ENCODE data around the gene CRABP1.

Gene CRABP1

GRCh38 chr15:78340231-78341056 lies at the start of gene CRABP1:
Gene CRABP1, plus strand, starts transcription at chr15:78340353. Its CDS starts 76 bp downstream, at chr15:78340429.
- DNase-seq (ENCODE audit: low read depth, low spot score), result no peak
- H3K4me3 ChIP-seq (ENCODE audit: low read depth, low read length), result no peak within 1 kb of the TSS
- no peak for TF ChIP-seq CTCF (IDR thresholded peaks at IDR 0.05; ENCODE audit: low read depth, low read length)
- in situ Hi-C loops (cut with HindIII; ENCODE audit: low sequenced_read_pairs), result no loop called here

DNA sequence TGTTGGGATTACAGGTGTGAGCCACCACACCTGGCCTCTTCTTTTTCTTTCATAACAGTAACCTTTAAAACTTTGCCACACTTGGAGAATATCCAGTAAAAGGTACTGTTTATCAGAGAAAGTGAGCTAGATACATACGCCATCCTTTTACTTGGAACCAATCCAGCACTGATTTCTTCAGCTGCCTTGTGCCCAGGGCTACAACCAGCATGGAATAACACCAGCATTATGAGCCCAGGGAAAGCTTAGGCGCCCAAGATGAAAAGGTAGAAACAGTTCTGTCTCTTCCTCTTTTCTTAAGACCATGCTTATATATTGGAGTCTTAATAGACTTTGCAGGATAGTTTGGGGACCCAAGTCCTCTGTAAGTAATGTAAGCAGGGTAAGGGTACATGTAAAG lies 49.1 kb upstream of the CRABP1 start:
- DNase-seq (ENCODE audit: low read depth, low spot score), result no peak
- TF ChIP-seq CTCF (IDR thresholded peaks at IDR 0.05; ENCODE audit: low read depth, low read length), result no peak
- no peak overlapping the region for H3K4me3 ChIP-seq (ENCODE audit: low read depth, low read length)
- in situ Hi-C loops (cut with HindIII; ENCODE audit: low sequenced_read_pairs), result no loop called here

DNA sequence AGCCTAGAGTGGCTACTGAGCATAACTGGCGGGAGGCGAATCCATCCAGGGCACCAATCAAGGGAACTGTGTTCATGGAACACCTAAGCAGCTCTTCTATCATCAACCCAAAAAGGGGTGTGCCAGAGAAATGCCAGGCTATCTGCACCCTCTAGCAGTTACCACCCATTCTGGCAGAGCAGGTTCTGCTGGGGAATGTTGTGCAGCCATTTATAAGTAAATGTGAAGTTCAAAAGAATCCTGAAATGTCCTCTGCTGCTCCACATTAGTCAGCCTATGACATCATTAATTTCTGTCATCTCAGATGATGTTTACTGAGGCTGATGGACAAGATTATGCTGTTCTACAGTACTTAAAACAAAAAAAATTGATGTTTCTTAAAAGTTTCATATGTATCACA lies 48.5 kb upstream of the CRABP1 start:
- TF ChIP-seq CTCF (IDR thresholded peaks at IDR 0.05; ENCODE audit: low read depth, low read length), result no peak
- in situ Hi-C loops (cut with HindIII; ENCODE audit: low sequenced_read_pairs), result no loop called here
- H3K4me3 ChIP-seq (ENCODE audit: low read depth, low read length), result no peak overlapping the region
- DNase-seq (ENCODE audit: low read depth, low spot score), result no peak

- DNase-seq (ENCODE audit: low read depth, low spot score), result no peak
- TF ChIP-seq CTCF (IDR thresholded peaks at IDR 0.05; ENCODE audit: low read depth, low read length), result no peak
- in situ Hi-C loops (cut with HindIII; ENCODE audit: low sequenced_read_pairs), result no loop called here
- no peak overlapping the region for H3K4me3 ChIP-seq (ENCODE audit: low read depth, low read length)
These were observed 47.9 kb upstream of the CRABP1 start for GRCh38 chr15:78292219-78292618.

- peak within 1 kb of the TSS; percentile 98 for H3K4me3 ChIP-seq (ENCODE audit: low read depth, low read length)
- peak; percentile 95 for DNase-seq (ENCODE audit: low read depth, low spot score)
- no peak for TF ChIP-seq CTCF (IDR thresholded peaks at IDR 0.05; ENCODE audit: low read depth, low read length)
- in situ Hi-C loops (cut with HindIII; ENCODE audit: low sequenced_read_pairs), result no loop called here
These were observed 40.8 kb upstream of the CRABP1 start, which contains the start of gene SKIC8 for GRCh38 chr15:78299101-78299930. Gene SKIC8, minus strand, starts transcription at chr15:78299609. Its CDS starts 3,923 bp downstream, at chr15:78295686.

DNA sequence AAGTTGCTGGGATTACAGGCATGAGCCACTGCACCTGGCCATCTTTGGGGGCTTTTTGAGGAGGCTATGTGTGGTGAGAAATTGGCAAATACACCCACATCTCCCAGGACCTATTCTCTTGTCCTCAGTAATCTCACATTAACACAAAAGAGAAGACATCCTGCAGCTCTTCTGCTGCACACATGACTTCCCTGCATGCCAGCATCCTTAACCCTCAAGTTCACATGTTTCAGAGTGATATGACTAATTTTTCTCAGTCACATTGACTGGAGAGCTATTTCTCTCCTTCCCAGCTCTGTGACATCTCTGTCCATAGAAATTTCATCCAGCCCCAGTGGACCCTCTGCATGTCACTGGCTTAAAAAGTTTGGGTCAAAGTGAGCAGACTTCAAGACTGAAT lies 38.8 kb upstream of the CRABP1 start:
- DNase-seq (ENCODE audit: low read depth, low spot score), result no peak
- H3K4me3 ChIP-seq (ENCODE audit: low read depth, low read length), result no peak overlapping the region
- no peak for TF ChIP-seq CTCF (IDR thresholded peaks at IDR 0.05; ENCODE audit: low read depth, low read length)
- in situ Hi-C loops (cut with HindIII; ENCODE audit: low sequenced_read_pairs), result no loop called here
